BLaER1 treated with 17β-estradiol and CSF1 and Interleukin-3, amounts not matched to agents 10 nM and 100 nM (cell line): Measurements from ENCODE around the gene TESK2.
A peak's percentile ranks its signal among the peaks of the same experiment; 100 is the strongest.

ENCODE experiments used
- H3K27ac ChIP-seq, 11 experiments: shearing (Covaris generic); formaldehyde crosslinking; 2 replicates each; pipeline ENCODE4 v1.8.1; 2022
- H3K27me3 ChIP-seq, 11 experiments: shearing (Covaris generic); formaldehyde crosslinking; 2 replicates each; pipeline ENCODE4 v1.8.1; 2022
- H3K36me3 ChIP-seq, 11 experiments: shearing (Covaris generic); formaldehyde crosslinking; 2 replicates each; pipeline ENCODE4 v1.8.1; 2022
- H3K4me1 ChIP-seq, 10 experiments: shearing (Covaris generic); formaldehyde crosslinking; 2 replicates each; pipeline ENCODE4 v1.8.1; 2022
- H3K4me2 ChIP-seq, 11 experiments: shearing (Covaris generic); formaldehyde crosslinking; 2 replicates each; pipeline ENCODE4 v1.8.1; 2022
- H3K4me3 ChIP-seq, 10 experiments: shearing (Covaris generic); formaldehyde crosslinking; 2 replicates each; pipeline ENCODE4 v1.8.1; 2022
- H3K9ac ChIP-seq, 11 experiments: shearing (Covaris generic); formaldehyde crosslinking; 2 replicates each; pipeline ENCODE4 v1.8.1; 2022
- H3K9me3 ChIP-seq, 11 experiments: shearing (Covaris generic); formaldehyde crosslinking; replicated peaks in 1 of 11; 2 replicates each; pipeline ENCODE4 v1.8.1; 2022
- H4K20me1 ChIP-seq, 11 experiments: shearing (Covaris generic); formaldehyde crosslinking; 2 replicates each; pipeline ENCODE4 v1.8.1; 2022
- Cebpa-rat ChIP-seq, 11 experiments: shearing (Covaris generic); IDR thresholded peaks; 2 replicates each; pipeline ENCODE4 v1.8.1; 2022

Gene TESK2

GRCh38 chr1:45306905-45307304 is 184.1 kb downstream of the TESK2 start:
- Histone ChIP-seq H3K4me3 (peak overlapping the region in 2 of 10 experiments; percentile 10 to 21; a peak in 2 of 20 replicates), H3K9me3 (peaks cover 0 to 11% (median 5%) of the 10 kb centered on the region in 11 experiments; a peak in 8 of 22 replicates), H3K4me1 (peaks cover 32 to 55% (median 44%) of the 10 kb centered on the region in 10 experiments), H4K20me1 (no peaks in the 10 kb centered on the region), H3K4me2 (peak overlapping the region; percentile 77 to 99 (median 93)), H3K27me3 (no peaks in the 10 kb centered on the region), H3K9ac (peak overlapping the region in 10 of 11 experiments; percentile 22 to 68 (median 60); a peak in 14 of 22 replicates), H3K27ac (peak overlapping the region in 9 of 11 experiments; percentile 52 to 95 (median 91); a peak in 18 of 22 replicates), H3K36me3 (no peaks in the 10 kb centered on the region)
- no peak for TF ChIP-seq Cebpa-rat (IDR thresholded peaks at IDR 0.05)

GRCh38 chr1:45306319-45306718 is 184.6 kb downstream of the TESK2 start:
- peak overlapping the region in 10 of 11 experiments; percentile 22 to 68 (median 60); a peak in 19 of 22 replicates for H3K9ac ChIP-seq
- H3K4me2 ChIP-seq, result peak overlapping the region; percentile 77 to 99 (median 93)
- no peaks in the 10 kb centered on the region for H3K27me3 ChIP-seq
- H3K9me3 ChIP-seq, result peaks cover 0 to 7% (median 2%) of the 10 kb centered on the region in 11 experiments; a peak in 8 of 22 replicates
- no peaks in the 10 kb centered on the region for H4K20me1 ChIP-seq
- peaks cover 32 to 61% (median 50%) of the 10 kb centered on the region in 10 experiments for H3K4me1 ChIP-seq
- H3K4me3 ChIP-seq, result peak overlapping the region in 8 of 10 experiments; percentile 8 to 52 (median 34); a peak in 12 of 20 replicates
- peak overlapping the region in 9 of 11 experiments; percentile 52 to 95 (median 91); a peak in 19 of 22 replicates for H3K27ac ChIP-seq
- peak in 1 of 11 experiments; percentile 36; a peak in 1 of 22 replicates for TF ChIP-seq Cebpa-rat (IDR thresholded peaks at IDR 0.05)
- H3K36me3 ChIP-seq, result no peaks in the 10 kb centered on the region

GRCh38 chr1:45305231-45305630 is 185.7 kb downstream of the TESK2 start:
- H3K27ac ChIP-seq, result peak overlapping the region in 7 of 11 experiments; percentile 89 to 95 (median 93); a peak in 12 of 22 replicates
- H3K4me3 ChIP-seq, result peak overlapping the region in 1 of 10 experiments; percentile 63; a peak in 2 of 20 replicates
- peak overlapping the region; percentile 89 to 99 (median 93) for H3K4me2 ChIP-seq
- H3K27me3 ChIP-seq, result no peaks in the 10 kb centered on the region
- H3K36me3 ChIP-seq, result no peaks in the 10 kb centered on the region
- H3K9me3 ChIP-seq, result no peaks in the 10 kb centered on the region
- no peaks in the 10 kb centered on the region for H4K20me1 ChIP-seq
- peaks cover 32 to 66% (median 58%) of the 10 kb centered on the region in 10 experiments for H3K4me1 ChIP-seq
- TF ChIP-seq Cebpa-rat (IDR thresholded peaks at IDR 0.05), result no peak
- peak overlapping the region in 7 of 11 experiments; percentile 85 to 94 (median 92); a peak in 9 of 22 replicates for H3K9ac ChIP-seq

- H4K20me1 ChIP-seq, result no peaks in the 10 kb centered on the region
- peak overlapping the region; percentile 89 to 99 (median 93) for H3K4me2 ChIP-seq
- peak overlapping the region; percentile 63 to 80 (median 68) for H3K4me3 ChIP-seq
- H3K9me3 ChIP-seq, result no peaks in the 10 kb centered on the region
- no peaks in the 10 kb centered on the region for H3K36me3 ChIP-seq
- no peaks in the 10 kb centered on the region for H3K27me3 ChIP-seq
- peaks cover 32 to 66% (median 58%) of the 10 kb centered on the region in 10 experiments for H3K4me1 ChIP-seq
- H3K27ac ChIP-seq, result peak overlapping the region; percentile 74 to 96 (median 91)
- no peak for TF ChIP-seq Cebpa-rat (IDR thresholded peaks at IDR 0.05)
- peak overlapping the region; percentile 85 to 94 (median 91) for H3K9ac ChIP-seq
Observed at GRCh38 chr1:45304311-45305081, 186.5 kb downstream of the TESK2 start.

GRCh38 chr1:45303520-45304310 is 187.2 kb downstream of the TESK2 start:
- H3K36me3 ChIP-seq, result no peaks in the 10 kb centered on the region
- peak overlapping the region; percentile 85 to 96 (median 91) for H3K27ac ChIP-seq
- peak in 3 of 11 experiments; percentile 43 to 82 (median 76); a peak in 5 of 22 replicates for TF ChIP-seq Cebpa-rat (IDR thresholded peaks at IDR 0.05)
- no peaks in the 10 kb centered on the region for H3K27me3 ChIP-seq
- peaks cover 32 to 66% (median 58%) of the 10 kb centered on the region in 10 experiments for H3K4me1 ChIP-seq
- H3K4me2 ChIP-seq, result peak overlapping the region; percentile 89 to 99 (median 93)
- H4K20me1 ChIP-seq, result no peaks in the 10 kb centered on the region
- H3K9me3 ChIP-seq, result no peaks in the 10 kb centered on the region
- peak overlapping the region; percentile 86 to 94 (median 91) for H3K9ac ChIP-seq
- peak overlapping the region; percentile 63 to 80 (median 68) for H3K4me3 ChIP-seq

GRCh38 chr1:45302505-45303150 is 188.3 kb downstream of the TESK2 start:
- Histone ChIP-seq H3K27me3 (no peaks in the 10 kb centered on the region), H3K9me3 (no peaks in the 10 kb centered on the region), H3K27ac (peak overlapping the region; percentile 81 to 95 (median 88)), H4K20me1 (no peaks in the 10 kb centered on the region), H3K4me2 (peak overlapping the region; percentile 62 to 93 (median 79)), H3K4me3 (peak overlapping the region; percentile 63 to 77 (median 68)), H3K4me1 (peaks cover 32 to 63% (median 58%) of the 10 kb centered on the region in 10 experiments), H3K36me3 (no peaks in the 10 kb centered on the region), H3K9ac (peak overlapping the region; percentile 82 to 94 (median 89); a peak in 21 of 22 replicates)
- no peak for TF ChIP-seq Cebpa-rat (IDR thresholded peaks at IDR 0.05)

- Histone ChIP-seq H3K27ac (no peak overlapping the region), H3K4me1 (peaks cover 20 to 43% (median 38%) of the 10 kb centered on the region in 10 experiments), H3K36me3 (no peaks in the 10 kb centered on the region), H4K20me1 (no peaks in the 10 kb centered on the region), H3K9ac (no peak overlapping the region), H3K4me3 (no peak overlapping the region), H3K4me2 (no peak overlapping the region), H3K9me3 (no peaks in the 10 kb centered on the region), H3K27me3 (no peaks in the 10 kb centered on the region)
- no peak for TF ChIP-seq Cebpa-rat (IDR thresholded peaks at IDR 0.05)
Observed at GRCh38 chr1:45300669-45300997, 190.3 kb downstream of the TESK2 start.

- Histone ChIP-seq H3K9me3 (no peaks in the 10 kb centered on the region), H4K20me1 (no peaks in the 10 kb centered on the region), H3K27me3 (no peaks in the 10 kb centered on the region), H3K9ac (no peak overlapping the region), H3K27ac (no peak overlapping the region), H3K4me1 (peaks cover 18 to 38% (median 33%) of the 10 kb centered on the region in 10 experiments), H3K4me2 (no peak overlapping the region), H3K4me3 (no peak overlapping the region), H3K36me3 (no peaks in the 10 kb centered on the region)
- TF ChIP-seq Cebpa-rat (IDR thresholded peaks at IDR 0.05), result no peak
Observed at GRCh38 chr1:45299981-45300668, 190.8 kb downstream of the TESK2 start.
